Measurements from ENCODE around the gene GGT5.
"Not testable (repeated sequence)": the region's sequence is repeated elsewhere in the genome, so short reads cannot be mapped to it uniquely, and the experiment has no call there.

GGT5 gene

DNA sequence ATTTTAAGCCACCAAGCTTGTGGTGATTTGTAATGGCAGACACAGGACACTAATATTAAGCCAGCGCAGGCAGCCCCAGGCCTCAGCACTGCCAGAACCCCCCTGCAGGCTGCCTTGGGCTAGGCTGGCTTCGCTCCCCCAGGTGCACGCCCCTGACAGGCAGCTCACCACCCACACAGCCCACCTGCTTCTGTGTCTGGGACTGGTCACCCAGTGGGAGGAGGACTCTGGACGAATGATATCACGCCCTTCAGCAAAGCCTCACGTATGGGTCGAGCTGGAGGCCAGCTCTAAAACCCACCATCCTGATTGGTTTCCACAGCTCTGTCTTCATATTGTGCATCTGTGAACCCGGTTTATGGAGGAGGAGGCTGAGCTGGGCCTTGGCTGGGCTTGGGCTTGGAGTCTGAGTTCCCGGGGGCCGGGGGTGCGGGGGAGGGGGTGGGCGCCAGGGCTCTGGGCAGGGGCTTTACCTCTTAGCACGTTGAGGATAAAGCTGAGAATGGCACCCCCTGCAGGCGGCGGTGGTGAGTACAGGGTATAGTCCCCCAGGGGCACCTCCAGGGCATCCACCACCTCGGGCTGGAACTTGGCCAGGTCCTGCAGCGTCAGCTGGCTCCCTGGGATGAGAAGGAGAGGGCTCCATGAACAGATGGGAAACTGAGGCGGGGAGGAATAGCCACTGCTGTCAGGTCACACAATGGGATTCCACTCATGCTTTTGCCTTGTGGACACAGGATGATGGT, 13.8 kb downstream of the GGT5 start:
- DNase-seq: peak; percentile 90

DNA sequence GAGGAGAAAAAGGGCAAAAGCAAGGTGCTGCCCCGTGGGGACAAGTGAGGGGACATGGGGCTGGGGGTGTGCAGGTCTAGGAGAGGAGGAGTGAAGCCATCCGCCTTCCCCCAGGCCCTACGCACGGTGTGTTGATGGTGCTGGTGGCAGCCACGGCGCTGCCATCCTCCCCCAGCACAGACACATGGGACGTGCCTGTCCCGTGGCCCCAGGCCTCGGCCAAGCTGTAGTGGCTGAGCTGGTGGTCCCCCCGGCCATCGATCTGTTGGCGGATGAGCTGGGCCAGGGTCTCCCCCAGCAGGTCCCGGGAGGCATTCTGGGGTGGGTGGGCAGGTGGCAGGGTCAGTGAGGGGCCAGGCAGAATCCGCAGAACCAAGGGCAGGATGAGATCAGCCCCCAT, 18.9 kb downstream of the GGT5 start:
- DNase-seq: no peak

DNA sequence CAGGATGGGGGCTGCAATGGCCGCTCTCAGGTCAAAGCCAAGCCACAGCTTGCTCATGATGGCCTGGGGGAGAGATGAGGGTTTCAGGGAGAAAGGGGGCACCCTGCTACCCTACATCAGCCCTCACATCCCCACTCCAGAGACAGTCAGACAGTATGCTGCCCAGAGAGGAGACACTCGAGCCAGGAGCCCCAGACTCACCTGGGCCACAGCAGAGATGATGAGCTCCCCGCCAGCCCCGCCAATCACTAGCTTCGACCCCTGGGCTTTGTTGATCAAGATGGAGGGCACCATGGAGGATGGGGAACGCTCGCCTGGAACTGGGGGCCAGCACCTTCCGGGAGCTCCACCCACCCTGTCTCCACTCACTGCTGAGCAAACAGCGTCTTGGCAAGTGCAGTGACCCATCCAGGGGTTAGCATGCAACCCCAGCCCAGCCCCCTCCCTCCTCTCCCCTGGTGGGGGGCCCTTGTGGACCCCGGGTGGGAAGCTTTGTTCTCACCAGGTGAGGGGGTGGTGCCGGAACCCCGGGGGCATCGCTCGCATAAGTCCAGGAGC, 19.8 kb downstream of the GGT5 start:
- no peak for DNase-seq

- no peak for DNase-seq
Observed at GRCh38 chr22:24224468-24224867, 20.4 kb downstream of the GGT5 start.

DNA sequence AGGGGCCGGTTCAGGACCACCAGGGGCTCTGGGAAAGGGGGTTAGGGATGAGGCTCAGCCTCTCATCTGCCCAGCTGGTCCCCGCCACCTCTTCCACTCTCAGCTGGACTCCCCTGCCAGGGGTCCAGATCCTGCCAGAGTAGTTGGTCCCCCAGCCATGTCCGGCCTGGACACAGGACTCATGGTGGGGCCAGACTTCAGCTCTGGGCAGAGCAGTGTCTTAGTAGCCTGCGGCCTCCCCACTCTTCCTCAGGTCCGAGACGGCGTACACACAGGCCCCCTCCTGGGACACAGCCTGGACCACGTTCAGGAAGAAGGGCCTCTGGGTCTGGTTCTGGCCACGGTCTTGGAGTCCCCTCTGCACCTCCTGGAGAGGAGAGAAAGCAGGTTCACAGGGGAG, 25.1 kb downstream of the GGT5 start:
- no peak for DNase-seq

GRCh38 chr22:24217384-24217783, 27.5 kb downstream of the GGT5 start:
- DNase-seq: no peak

DNA sequence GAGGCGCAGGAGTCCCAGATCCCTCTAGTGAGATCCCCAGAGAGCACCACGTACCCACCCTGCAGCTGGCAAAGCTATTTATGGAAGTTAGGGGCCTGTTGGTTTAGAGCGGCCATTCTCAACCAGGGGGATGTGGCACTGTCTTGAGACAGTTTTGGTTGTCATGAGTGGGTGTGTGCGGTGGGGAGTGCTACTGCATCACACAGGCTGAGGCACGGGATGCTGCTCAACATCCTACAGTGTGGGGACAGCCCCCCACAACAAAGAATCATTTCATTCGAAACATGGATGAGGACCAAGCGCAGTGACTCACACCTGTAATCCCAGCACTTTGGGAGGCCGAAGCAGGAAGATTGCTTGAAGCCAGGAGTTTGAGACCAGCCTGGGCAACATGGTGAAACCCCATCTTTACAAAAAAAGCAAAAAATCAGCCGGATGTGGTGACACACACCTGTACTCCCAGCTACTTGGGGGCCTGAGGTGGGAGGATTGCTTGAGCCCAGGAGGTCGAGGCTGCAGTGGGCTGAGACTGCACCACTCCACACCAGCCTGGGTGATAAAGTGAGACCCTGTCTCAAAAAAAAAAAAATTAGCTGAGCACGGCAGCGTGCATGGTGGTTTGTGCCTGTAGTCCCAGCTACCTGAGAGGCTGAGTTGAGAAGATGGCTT, 28.2 kb downstream of the GGT5 start:
- DNase-seq: peak; percentile 50

DNA sequence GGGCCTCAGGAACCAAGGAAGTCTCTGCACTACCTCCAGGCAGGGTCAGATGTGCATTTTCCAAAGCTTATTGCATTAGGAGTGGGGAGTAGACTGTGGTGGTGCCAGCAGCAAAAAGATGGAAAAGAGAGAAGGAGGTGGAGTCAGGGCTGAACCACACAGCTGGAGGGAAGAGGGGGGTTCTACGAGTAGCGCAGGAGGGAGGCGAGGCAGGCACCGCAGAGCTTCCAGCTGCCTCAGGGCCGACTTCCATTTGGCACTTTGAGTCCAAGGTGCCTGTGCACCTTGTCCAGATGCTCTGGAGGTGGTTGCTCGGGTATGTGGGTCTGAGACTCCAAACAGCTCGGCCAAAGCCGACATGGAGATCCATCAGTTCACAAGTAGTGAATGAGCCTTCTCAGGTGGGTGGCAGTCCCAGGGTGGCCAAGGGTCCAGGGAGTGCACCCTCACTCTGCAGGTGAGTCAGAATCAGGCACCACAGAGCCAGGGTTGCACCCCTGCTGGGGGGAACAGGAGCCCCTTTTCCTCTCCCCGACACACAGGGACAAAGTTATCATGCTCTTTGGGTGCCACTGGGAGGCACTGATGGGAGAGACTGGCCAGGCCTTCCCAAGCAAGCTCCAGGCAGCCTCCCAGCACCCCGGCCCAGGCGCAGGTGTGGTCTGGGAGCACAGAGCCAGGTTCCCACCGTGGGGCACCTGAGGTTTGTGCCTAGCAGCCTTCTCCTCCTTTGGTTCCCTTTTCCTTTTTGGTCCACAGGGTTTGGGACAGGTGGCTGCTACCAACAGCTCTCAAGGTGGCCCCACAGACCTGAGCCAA, 30.2 kb downstream of the GGT5 start:
- no peak for DNase-seq

DNA sequence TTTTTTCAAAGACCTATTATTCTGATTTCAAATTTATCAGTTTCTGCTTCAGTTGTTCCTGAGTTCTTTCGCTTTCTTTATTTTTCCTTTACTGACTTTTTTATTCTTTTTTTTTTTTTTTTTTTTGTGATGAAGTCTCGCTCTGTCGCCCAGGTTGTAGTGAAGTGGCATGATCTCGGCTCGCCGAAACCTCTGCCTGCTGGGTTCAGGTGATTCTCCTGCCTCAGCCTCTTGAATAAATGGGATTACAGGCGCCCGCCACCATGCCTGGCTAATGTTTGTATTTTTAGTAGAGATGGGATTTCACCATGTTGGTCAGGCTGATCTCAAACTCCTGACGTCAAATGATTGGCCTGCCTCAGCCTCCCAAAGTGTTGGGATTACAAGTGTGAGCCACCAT, 31.8 kb downstream of the GGT5 start:
- not testable (repeated sequence) for DNase-seq

- not testable (repeated sequence) for DNase-seq
Observed at GRCh38 chr22:24211716-24212115, 33.2 kb downstream of the GGT5 start.

- DNase-seq: not testable (repeated sequence)
Observed at GRCh38 chr22:24210409-24210808, 34.5 kb downstream of the GGT5 start.

GRCh38 chr22:24209687-24210086, 35.2 kb downstream of the GGT5 start:
- no peak for DNase-seq

- DNase-seq: no peak
Observed at GRCh38 chr22:24209016-24209415, 35.9 kb downstream of the GGT5 start.

- no peak for DNase-seq
Observed at GRCh38 chr22:24208012-24208749, 36.7 kb downstream of the GGT5 start.

DNA sequence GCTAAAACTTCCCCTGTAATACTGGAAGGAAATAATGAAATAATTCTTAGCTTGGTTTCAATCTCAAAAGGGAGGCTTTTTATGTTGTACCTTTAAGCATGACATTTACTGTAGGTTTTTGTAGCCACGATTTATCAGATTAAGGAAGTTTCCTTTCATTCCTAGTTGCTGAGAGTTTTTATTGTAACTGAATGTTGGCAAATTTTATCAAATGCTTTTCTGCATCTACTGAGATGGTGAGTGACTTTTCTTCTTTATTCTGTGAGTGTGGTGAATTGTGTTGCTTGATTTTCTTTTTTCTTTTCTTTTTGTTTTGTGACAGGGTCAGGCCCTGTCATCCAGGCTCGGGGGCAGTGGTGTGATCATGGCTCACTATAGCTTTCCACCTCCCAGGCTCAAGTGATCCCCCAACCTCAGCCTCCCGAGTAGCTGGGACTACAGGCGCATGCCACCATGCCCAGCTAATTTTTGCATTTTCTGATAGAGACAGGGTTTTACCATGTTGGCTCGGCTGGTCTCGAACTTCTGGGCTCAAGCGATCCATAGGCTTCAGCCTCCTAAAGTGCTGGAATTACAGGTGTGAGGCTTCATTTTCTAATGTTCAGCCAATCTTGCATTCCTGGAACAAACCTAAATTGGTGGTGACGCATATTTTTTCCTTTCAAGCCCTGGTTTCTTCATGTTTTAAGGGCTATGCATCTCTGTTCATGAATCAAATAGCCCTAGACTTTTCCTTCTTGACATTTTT, 37.4 kb downstream of the GGT5 start:
- DNase-seq: no peak

- not testable (repeated sequence) for DNase-seq
Observed at GRCh38 chr22:24206460-24207263, 38.2 kb downstream of the GGT5 start.

GRCh38 chr22:24205438-24206195, 39.3 kb downstream of the GGT5 start:
- DNase-seq: no peak

GRCh38 chr22:24203856-24204255, 41.0 kb downstream of the GGT5 start:
- DNase-seq: not testable (repeated sequence)

GRCh38 chr22:24201681-24202614, 42.9 kb downstream of the GGT5 start:
- no peak for DNase-seq
